Measurements from ENCODE around the gene MAT2A. TPM values are rescaled to one million over a fixed set of nuclear protein-coding genes. Genes with fewer than 3 reads are reported as not detected.

The MAT2A gene
- total and polyA plus RNA-seq, 2 experiments from 2014 or later, result 225 to 405 TPM

GRCh38 chr2:85523062-85523902, 15.7 kb upstream of the MAT2A start:
- Histone ChIP-seq H3K9me3 (ENCODE audit: low read depth) (no peaks in the 10 kb centered on the region), H3K36me3 (no peaks in the 10 kb centered on the region), H3K4me3 (no peak overlapping the region), H3K4me1 (ENCODE audit: low read depth) (peaks cover 24% of the 10 kb centered on the region), H3K27ac (peak overlapping the region; percentile 87), H3K27me3 (no peaks in the 10 kb centered on the region)
- no peak for TF ChIP-seq CTCF (IDR thresholded peaks at IDR 0.05; ENCODE audit: low read depth, low read length)
- no peak for DNase-seq (ENCODE audit: low read depth in 1 of 2, low spot score in 1 of 2)

- H3K9me3 ChIP-seq (ENCODE audit: low read depth), result no peaks in the 10 kb centered on the region
Measured at GRCh38 chr2:85523903-85524335, 15.0 kb upstream of the MAT2A start.

GRCh38 chr2:85524336-85524908, 14.5 kb upstream of the MAT2A start:
- Histone ChIP-seq H3K27me3 (no peaks in the 10 kb centered on the region), H3K36me3 (no peaks in the 10 kb centered on the region), H3K4me3 (no peak overlapping the region), H3K9me3 (ENCODE audit: low read depth) (no peaks in the 10 kb centered on the region), H3K27ac (peak overlapping the region; percentile 87), H3K4me1 (ENCODE audit: low read depth) (peaks cover 24% of the 10 kb centered on the region)
- TF ChIP-seq CTCF (IDR thresholded peaks at IDR 0.05; ENCODE audit: low read depth, low read length), result no peak
- peak; percentile 34 to 57 for DNase-seq (ENCODE audit: low read depth in 1 of 2, low spot score in 1 of 2)

More at GRCh38 chr2:85523903-85524335, 15.0 kb upstream of the MAT2A start:
- Histone ChIP-seq H3K4me1 (ENCODE audit: low read depth) (peaks cover 24% of the 10 kb centered on the region), H3K27me3 (no peaks in the 10 kb centered on the region), H3K4me3 (no peak overlapping the region), H3K36me3 (no peaks in the 10 kb centered on the region), H3K27ac (peak overlapping the region; percentile 87)
- no peak for DNase-seq (ENCODE audit: low read depth in 1 of 2, low spot score in 1 of 2)
- no peak for TF ChIP-seq CTCF (IDR thresholded peaks at IDR 0.05; ENCODE audit: low read depth, low read length)

- Histone ChIP-seq H3K4me1 (ENCODE audit: low read depth) (peaks cover 24% of the 10 kb centered on the region), H3K36me3 (no peaks in the 10 kb centered on the region), H3K9me3 (ENCODE audit: low read depth) (no peaks in the 10 kb centered on the region), H3K4me3 (no peak overlapping the region), H3K27ac (peak overlapping the region; percentile 87), H3K27me3 (no peaks in the 10 kb centered on the region)
- no peak for DNase-seq (ENCODE audit: low read depth in 1 of 2, low spot score in 1 of 2)
- TF ChIP-seq CTCF (IDR thresholded peaks at IDR 0.05; ENCODE audit: low read depth, low read length), result no peak
Measured at GRCh38 chr2:85525029-85525428, 13.9 kb upstream of the MAT2A start.

GRCh38 chr2:85525567-85525966, 13.4 kb upstream of the MAT2A start:
- Histone ChIP-seq H3K27ac (peak overlapping the region; percentile 87), H3K27me3 (no peaks in the 10 kb centered on the region), H3K4me1 (ENCODE audit: low read depth) (peaks cover 24% of the 10 kb centered on the region), H3K4me3 (no peak overlapping the region), H3K36me3 (no peaks in the 10 kb centered on the region), H3K9me3 (ENCODE audit: low read depth) (no peaks in the 10 kb centered on the region)
- TF ChIP-seq CTCF (IDR thresholded peaks at IDR 0.05; ENCODE audit: low read depth, low read length), result no peak
- DNase-seq (ENCODE audit: low read depth in 1 of 2, low spot score in 1 of 2), result no peak
